ENCODE data around the gene AQP12A. TPM values are rescaled to one million over a fixed set of nuclear protein-coding genes. Genes with fewer than 3 reads are reported as not detected.
"Not testable (repeated sequence)": the region's sequence is repeated elsewhere in the genome, so short reads cannot be mapped to it uniquely, and the experiment has no call there.

The AQP12A gene, protein sequence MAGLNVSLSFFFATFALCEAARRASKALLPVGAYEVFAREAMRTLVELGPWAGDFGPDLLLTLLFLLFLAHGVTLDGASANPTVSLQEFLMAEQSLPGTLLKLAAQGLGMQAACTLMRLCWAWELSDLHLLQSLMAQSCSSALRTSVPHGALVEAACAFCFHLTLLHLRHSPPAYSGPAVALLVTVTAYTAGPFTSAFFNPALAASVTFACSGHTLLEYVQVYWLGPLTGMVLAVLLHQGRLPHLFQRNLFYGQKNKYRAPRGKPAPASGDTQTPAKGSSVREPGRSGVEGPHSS
- not detected for total RNA-seq

DNA sequence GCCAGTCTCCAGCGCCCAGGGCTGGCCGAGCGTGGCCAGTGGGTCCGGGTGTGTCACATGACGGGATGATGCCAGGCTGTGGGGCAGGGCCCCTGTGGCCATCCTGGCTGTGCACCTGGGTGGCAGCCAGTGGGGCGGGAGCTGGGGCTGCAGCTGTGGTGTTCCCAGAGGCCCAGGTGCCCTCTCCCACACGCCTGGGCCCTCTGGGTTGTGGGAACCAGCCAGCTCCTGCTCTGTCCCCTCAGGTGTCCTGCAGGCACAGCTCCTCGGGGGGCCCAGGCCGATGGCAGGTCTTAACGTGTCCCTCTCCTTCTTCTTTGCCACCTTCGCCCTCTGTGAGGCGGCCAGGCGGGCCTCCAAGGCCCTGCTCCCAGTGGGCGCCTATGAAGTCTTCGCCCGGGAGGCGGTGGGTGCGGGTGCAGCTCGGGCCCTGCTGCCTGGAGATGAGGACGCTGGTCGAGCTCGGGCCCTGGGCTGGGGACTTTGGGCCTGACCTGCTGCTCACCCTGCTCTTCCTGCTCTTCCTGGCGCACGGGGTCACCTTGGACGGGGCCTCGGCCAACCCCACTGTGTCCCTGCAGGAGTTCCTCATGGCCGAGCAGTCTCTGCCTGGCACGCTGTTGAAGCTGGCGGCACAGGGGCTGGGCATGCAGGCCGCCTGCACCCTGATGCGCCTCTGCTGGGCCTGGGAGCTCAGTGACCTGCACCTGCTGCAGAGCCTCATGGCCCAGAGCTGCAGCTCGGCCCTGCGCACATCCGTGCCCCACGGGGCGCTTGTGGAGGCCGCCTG lies at the start of gene AQP12A:
Gene AQP12A (plus strand): TSS at position 236 of the 790 bp plus-strand sequence. CDS start 48 bp downstream, at position 284.
- H3K4me3 Mint-ChIP-seq; H3K9me3 Mint-ChIP-seq; DNase-seq; H3K27me3 Mint-ChIP-seq (ENCODE audit: low read depth); H3K4me1 Mint-ChIP-seq (ENCODE audit: low read depth); H3K36me3 Mint-ChIP-seq (ENCODE audit: insufficient read depth); ATAC-seq: not testable (repeated sequence)

DNA sequence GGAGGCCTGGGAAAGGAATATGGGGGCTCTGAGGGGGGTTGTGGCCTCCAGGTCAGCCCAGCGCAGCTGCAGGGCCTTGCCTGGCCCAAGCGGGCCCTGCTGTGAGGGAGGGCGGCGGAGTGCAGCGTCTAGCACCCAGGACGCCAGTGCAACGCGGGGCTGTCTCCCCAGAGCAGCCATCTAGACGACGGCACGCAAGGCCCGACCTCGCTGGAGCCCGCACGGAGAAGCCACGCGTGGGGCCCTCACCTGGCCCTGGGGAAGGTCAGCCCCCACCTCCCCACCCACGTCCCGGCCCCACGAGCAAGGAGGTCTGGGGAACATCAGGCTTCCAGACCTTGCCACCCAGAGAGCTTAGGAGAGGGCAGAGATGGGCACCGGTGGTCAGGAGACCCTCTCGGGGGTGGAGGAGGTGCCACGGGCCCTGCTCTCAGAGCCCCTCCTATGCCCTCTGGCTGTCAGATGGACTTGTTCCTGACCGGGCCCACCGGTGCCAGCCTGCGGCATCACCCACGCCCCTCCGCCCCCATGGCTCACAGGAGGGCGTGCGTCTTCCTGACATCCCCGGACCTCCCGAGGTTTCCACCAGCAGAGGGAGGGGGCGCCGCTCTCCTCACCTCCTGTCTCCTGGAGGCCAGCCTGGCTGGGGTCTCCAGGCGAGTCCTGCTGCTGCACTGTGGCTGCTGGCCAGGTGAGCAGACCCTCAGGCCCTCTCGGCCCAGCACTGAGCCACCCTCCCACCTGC lies 49.4 kb upstream of the AQP12A start:
- H3K36me3 Mint-ChIP-seq (ENCODE audit: insufficient read depth) = no peaks in the 10 kb centered on the region
- H3K9me3 Mint-ChIP-seq = no peaks in the 10 kb centered on the region
- H3K4me1 Mint-ChIP-seq (ENCODE audit: low read depth) = no peaks in the 10 kb centered on the region
- H3K4me3 Mint-ChIP-seq = no peak overlapping the region
- H3K27me3 Mint-ChIP-seq (ENCODE audit: low read depth) = no peaks in the 10 kb centered on the region
- DNase-seq (no peak), ATAC-seq (no peak)

DNA sequence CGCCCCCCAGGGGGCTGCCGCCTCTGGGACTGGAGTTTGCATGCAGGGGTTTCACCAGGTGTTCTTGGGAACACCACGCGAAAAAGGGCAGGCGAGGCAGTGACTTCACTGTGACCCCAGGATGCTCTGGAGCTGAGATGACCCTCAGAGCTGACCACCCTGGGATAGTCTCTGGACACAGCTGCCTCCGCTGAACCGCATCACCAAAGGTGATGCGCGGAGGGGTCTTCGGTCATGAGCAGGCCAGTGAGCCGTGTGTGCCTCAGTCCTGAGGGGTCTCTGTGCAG lies 48.9 kb upstream of the AQP12A start:
- Mint-ChIP-seq H3K4me1 (ENCODE audit: low read depth) (no peaks in the 10 kb centered on the region), H3K36me3 (ENCODE audit: insufficient read depth) (no peaks in the 10 kb centered on the region), H3K4me3 (no peak overlapping the region), H3K27me3 (ENCODE audit: low read depth) (peaks cover 4% of the 10 kb centered on the region), H3K9me3 (no peaks in the 10 kb centered on the region)
- DNase-seq = no peak
- ATAC-seq = no peak

DNA sequence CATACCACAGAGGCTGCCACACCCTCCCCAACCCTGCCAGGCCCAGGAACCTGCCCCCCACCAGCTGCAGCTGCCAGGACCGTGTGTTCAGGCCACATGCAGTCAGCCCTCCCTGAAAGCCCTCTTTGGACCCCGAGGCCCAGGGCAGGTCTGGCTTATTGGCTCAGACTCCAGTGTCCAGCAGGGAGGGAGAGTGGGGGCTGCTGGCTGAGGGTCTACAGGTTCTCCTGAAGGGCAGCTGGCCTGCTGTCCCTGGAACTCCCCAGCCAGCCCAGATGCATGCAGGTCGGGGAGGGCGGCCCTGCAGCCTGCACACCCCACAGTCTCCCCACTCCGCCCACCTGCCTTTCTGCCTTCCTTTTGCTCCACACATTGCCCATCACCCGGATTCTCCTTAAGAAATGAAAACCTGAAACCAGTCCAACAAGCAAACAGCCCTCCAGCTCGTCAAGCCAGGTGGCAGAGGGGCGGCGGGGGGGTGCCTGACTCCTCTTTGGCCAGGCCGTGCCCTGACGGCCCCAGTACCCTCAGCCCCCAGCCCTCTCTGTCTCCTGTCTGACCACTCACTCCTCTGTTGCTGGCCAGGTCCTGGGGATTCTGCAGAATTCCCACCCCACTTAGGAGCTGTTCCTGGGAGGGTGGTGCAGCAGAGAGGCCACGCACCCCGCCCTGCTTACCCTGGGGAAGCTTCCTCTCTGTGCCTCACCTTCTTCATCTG lies 48.4 kb upstream of the AQP12A start:
- Mint-ChIP-seq H3K36me3 (ENCODE audit: insufficient read depth) (no peaks in the 10 kb centered on the region), H3K4me3 (no peak overlapping the region), H3K9me3 (no peaks in the 10 kb centered on the region), H3K27me3 (ENCODE audit: low read depth) (peaks cover 9% of the 10 kb centered on the region), H3K4me1 (ENCODE audit: low read depth) (no peaks in the 10 kb centered on the region)
- ATAC-seq = no peak
- DNase-seq = no peak

DNA sequence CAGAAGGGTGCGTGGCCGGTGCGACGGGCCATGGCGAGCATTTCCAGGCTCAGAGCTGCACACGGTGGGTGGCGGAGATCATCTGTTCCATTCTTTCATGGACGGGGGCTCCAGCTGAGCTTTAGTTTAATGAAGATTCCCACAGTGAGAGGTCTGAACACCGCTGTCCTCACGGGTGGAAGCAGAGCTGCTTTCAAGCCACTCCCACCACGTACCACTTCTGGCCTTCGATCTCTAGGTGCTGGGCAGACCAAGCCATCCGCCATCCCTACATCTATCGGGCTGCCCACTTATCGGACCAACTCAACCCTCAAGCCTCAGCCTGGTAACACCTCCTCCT lies 47.9 kb upstream of the AQP12A start:
- DNase-seq (no peak), ATAC-seq (no peak)
- Mint-ChIP-seq H3K36me3 (ENCODE audit: insufficient read depth) (no peaks in the 10 kb centered on the region), H3K27me3 (ENCODE audit: low read depth) (peaks cover 12% of the 10 kb centered on the region), H3K4me1 (ENCODE audit: low read depth) (no peaks in the 10 kb centered on the region), H3K4me3 (no peak overlapping the region), H3K9me3 (no peaks in the 10 kb centered on the region)

DNA sequence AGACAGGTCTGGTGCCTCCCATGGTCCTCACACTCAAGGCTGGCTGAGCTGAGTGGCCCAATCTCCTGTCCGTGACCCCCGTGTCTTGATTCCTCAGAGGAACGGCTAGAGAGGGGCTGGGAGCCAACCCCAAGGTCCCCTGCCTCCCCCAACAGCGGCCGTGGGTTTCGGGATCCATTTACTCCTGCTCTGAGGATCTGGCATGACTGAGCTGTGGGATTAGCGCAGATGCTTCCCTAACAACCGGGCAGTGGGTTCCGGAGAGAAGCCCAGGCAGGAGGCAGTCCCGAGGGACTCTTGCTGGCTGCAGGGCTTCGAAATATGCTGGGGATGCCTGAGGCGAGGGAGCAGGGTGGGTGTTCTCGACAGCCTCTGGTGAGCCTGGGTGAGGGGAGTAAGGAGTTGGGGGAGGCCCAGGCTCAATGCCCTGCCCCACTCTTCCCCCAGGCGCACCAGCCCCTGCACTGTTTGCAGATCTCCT lies 47.5 kb upstream of the AQP12A start:
- H3K27me3 Mint-ChIP-seq (ENCODE audit: low read depth) = peaks cover 16% of the 10 kb centered on the region
- no peaks in the 10 kb centered on the region for H3K9me3 Mint-ChIP-seq
- ATAC-seq (no peak), DNase-seq (no peak)
- no peaks in the 10 kb centered on the region for H3K4me1 Mint-ChIP-seq (ENCODE audit: low read depth)
- no peaks in the 10 kb centered on the region for H3K36me3 Mint-ChIP-seq (ENCODE audit: insufficient read depth)
- no peak overlapping the region for H3K4me3 Mint-ChIP-seq

DNA sequence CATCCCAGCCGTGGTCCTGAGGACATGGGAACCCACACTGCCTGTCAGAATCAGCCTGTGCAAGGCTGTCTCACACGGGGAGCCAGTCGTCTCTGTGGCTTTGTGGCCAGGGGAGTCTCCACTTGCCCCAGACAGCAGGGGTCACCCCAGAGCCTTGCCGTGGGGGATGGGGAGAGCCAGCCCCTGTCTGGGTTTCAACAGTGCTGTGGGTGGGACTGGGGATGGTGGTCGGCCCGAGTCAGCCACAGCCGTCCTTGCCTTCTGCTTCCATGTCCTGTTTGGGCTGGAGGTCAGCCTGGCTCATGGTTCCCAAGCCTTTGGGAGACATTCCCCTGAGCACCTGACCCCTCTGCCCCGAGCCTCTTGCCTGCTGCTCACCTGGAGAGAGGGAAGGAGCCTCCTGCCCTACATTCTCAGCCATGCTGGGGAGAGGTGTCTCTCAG lies 46.8 kb upstream of the AQP12A start:
- H3K4me1 Mint-ChIP-seq (ENCODE audit: low read depth) = no peaks in the 10 kb centered on the region
- no peak for ATAC-seq
- H3K36me3 Mint-ChIP-seq (ENCODE audit: insufficient read depth) = no peaks in the 10 kb centered on the region
- H3K9me3 Mint-ChIP-seq = no peaks in the 10 kb centered on the region
- peaks cover 20% of the 10 kb centered on the region for H3K27me3 Mint-ChIP-seq (ENCODE audit: low read depth)
- H3K4me3 Mint-ChIP-seq = no peak overlapping the region
- no peak for DNase-seq

DNA sequence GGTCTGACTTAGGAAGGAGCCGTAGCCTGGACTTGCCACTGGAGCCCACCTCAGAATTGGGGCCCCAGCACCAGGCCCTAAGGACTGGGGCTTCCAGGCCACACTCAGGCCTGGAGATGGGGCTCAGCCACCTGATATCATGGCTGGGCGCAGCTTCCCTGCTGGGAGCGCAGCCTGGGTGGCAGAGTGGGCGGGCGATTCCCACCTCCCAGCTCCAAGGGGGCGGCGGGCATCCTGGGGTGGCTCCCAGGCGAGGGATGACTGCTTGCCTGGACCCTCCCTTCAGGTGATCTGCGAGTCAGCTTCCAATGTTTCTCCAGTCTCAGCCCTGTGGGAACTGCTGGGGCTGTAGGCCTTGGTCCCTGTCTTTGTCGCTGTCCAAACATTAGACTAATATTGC lies 46.3 kb upstream of the AQP12A start:
- DNase-seq (no peak), ATAC-seq (no peak)
- no peaks in the 10 kb centered on the region for H3K36me3 Mint-ChIP-seq (ENCODE audit: insufficient read depth)
- no peaks in the 10 kb centered on the region for H3K4me1 Mint-ChIP-seq (ENCODE audit: low read depth)
- H3K9me3 Mint-ChIP-seq = no peaks in the 10 kb centered on the region
- no peak overlapping the region for H3K4me3 Mint-ChIP-seq
- H3K27me3 Mint-ChIP-seq (ENCODE audit: low read depth) = peaks cover 21% of the 10 kb centered on the region

DNA sequence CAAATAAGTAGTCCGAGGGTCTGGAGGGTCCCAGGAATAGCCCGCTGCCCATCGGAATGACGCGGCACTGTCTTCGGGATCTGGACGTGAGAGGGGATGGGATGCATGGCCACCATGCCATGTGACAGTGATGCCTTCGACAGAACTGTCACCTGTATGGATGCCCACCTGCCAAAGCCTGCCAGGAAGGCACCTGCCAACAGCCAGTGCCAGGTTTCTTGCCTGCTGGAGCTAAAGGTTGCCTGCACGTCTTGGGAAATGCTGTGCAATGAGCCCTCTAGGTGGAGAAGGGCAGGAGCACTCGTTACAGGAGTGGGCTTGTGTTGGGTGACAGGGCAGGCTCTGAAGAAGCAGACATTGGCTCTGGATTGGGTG lies 45.9 kb upstream of the AQP12A start:
- Mint-ChIP-seq H3K9me3 (no peaks in the 10 kb centered on the region), H3K4me1 (ENCODE audit: low read depth) (no peaks in the 10 kb centered on the region), H3K4me3 (no peak overlapping the region), H3K27me3 (ENCODE audit: low read depth) (peaks cover 23% of the 10 kb centered on the region), H3K36me3 (ENCODE audit: insufficient read depth) (no peaks in the 10 kb centered on the region)
- no peak for DNase-seq
- peak in 1 of 2 donors; percentile 32 for ATAC-seq

DNA sequence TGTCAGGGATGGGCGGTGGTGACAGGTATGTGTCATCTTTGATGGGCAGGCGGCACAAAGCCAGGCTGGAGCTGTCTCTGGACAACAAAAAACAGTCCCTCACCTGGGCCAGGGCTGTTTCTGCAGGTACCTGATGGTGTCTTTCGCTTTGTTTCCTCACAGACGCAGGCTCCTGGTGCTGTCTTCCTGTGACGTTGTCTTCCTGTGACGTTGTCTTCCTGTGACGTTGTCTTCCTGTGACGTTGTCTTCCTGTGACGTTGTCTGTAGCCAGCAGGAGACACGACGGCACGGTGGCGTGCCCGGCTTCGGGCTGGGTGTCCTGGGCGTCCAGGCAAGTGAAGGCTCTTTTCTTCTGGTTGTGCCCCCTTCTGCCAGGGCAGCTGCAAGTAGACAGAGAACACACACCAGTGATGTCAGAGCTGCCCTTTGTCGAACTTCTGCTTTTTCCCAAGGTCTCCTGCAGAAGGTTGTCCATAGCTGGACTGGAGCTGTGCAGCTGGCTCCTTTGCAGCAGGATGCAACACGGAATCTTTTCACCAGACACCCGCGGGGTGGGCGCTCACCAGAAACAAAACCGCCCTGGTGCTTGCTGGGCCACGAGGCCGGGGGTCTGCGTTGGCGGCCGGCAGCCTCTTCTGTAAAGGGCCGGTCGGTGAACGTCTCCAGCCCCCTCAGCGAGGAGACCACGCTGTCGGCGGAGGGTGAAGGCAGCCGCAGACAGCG lies 45.3 kb upstream of the AQP12A start:
- no peaks in the 10 kb centered on the region for H3K9me3 Mint-ChIP-seq
- H3K4me3 Mint-ChIP-seq = no peak overlapping the region
- H3K27me3 Mint-ChIP-seq (ENCODE audit: low read depth) = peaks cover 27% of the 10 kb centered on the region
- DNase-seq (no peak), ATAC-seq (no peak)
- H3K4me1 Mint-ChIP-seq (ENCODE audit: low read depth) = no peaks in the 10 kb centered on the region
- H3K36me3 Mint-ChIP-seq (ENCODE audit: insufficient read depth) = no peaks in the 10 kb centered on the region

DNA sequence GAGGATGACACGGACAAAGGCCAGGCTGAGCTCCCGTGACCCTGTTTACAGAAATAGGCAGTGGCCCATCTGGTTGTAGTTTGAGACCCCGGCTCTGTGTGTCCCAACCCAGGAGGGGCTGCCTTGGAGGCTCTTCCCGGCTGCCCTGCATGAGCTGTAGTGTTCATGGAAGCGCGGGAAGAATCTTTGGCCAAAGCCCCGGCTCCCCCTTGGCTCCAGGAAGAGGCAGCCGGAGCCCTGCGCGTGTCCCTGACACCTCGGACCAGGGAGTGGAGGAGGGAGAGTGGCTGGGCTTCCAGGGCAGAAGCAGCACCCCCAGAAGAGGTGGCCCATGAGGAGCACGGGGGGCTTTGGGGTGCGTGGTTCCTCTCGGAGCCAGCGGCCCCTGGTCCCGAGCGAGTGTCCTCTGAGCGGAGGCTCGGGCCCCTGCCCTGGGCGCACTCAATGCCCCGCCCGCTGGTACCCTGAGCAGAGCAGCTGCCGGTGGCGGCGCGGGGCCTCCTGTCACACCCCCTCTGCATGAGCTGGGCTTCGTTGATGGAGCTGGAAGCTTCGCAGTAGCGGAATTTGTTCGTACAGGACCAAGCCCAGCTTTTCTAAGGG lies 44.7 kb upstream of the AQP12A start:
- DNase-seq (no peak), ATAC-seq (no peak)
- H3K4me1 Mint-ChIP-seq (ENCODE audit: low read depth) = no peaks in the 10 kb centered on the region
- no peak overlapping the region for H3K4me3 Mint-ChIP-seq
- no peaks in the 10 kb centered on the region for H3K36me3 Mint-ChIP-seq (ENCODE audit: insufficient read depth)
- peaks cover 31% of the 10 kb centered on the region for H3K27me3 Mint-ChIP-seq (ENCODE audit: low read depth)
- no peaks in the 10 kb centered on the region for H3K9me3 Mint-ChIP-seq

DNA sequence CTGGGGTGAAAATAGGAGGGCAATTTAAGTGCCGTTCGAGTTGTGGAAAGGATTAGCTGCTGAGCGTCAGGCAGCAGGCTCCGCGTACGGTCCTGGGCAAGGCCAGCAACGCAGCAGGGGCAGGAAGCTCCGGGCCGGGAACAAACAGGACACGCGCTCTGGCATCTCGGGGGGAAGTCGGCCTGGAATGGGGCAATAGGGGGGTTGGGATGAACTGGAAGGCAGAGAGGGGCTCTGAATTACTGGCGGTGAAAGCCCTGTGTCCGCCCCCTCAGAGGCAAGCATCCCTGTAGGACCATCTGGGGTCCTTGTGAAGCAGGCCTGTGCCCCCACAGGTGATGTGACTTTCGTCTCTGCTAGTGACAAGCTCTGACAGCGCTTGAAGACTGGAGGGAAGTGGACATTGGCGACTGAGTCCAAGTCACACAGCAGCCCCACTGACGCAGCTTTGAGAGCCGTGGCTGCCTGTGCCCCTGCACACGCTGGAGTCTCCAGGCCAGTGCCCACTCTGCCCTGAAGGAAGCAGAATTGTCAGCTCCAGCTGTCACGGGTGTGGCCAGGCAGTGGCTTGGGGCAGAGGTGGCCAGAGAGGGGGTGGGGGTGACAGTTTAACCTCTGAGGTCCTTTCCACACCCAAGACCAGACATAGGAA lies 44.0 kb upstream of the AQP12A start:
- Mint-ChIP-seq H3K4me1 (ENCODE audit: low read depth) (no peaks in the 10 kb centered on the region), H3K36me3 (ENCODE audit: insufficient read depth) (no peaks in the 10 kb centered on the region), H3K4me3 (no peak overlapping the region), H3K27me3 (ENCODE audit: low read depth) (peaks cover 34% of the 10 kb centered on the region), H3K9me3 (no peaks in the 10 kb centered on the region)
- DNase-seq (no peak), ATAC-seq (no peak)

DNA sequence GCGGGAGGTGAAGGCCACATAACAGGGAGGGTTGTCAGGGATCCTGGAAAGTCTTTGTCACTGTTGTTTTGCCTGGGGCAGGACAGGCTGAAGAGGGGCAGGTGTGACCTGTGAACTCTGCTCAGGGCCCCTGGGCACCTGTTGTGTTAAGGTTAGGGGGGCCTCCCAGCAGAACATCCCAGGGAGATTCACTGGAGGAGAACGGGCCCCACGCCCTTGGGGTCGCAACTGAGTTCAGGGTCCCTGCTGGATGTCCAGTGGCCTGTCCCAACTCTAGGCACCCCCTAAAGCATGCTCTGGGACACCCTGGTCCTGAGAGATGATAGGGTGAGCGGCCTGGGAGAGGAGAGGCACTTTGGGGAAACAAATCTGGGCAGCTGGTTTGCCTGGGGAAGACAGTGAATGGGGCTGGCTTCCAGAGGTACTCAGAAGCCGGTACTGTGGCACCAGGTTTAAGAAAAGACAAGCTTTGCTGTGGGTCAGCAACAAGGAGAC lies 43.5 kb upstream of the AQP12A start:
- Mint-ChIP-seq H3K36me3 (ENCODE audit: insufficient read depth) (no peaks in the 10 kb centered on the region), H3K9me3 (no peaks in the 10 kb centered on the region), H3K4me3 (no peak overlapping the region), H3K4me1 (ENCODE audit: low read depth) (no peaks in the 10 kb centered on the region), H3K27me3 (ENCODE audit: low read depth) (peaks cover 36% of the 10 kb centered on the region)
- DNase-seq (no peak), ATAC-seq (no peak)
